ENCODE data around the gene CRYBG1.

Gene CRYBG1

GRCh38 chr6:106425382-106425781 lies 64.9 kb downstream of the CRYBG1 start:
- no peak for DNase-seq

GRCh38 chr6:106426250-106426970 lies 65.9 kb downstream of the CRYBG1 start:
- no peak for DNase-seq

DNA sequence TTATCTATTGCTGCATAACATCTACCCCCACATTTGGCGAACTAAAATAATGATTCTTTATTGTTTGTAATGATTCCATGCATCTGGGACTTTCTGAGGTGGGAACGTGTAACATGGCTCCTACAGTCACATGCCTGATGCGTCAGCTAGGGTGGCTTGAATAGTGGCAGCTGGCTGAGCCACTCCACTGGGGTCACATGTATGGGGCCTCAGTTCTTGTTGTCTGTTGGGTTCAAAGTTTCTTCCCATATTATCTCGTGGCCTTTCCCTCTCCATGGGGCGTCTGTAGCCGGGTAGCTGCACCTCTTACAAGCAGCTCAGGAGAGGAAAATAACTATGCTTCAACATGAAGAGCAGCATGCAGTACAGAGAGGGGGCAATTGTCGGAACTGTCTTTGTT lies 69.9 kb downstream of the CRYBG1 start:
- no peak for DNase-seq

DNA sequence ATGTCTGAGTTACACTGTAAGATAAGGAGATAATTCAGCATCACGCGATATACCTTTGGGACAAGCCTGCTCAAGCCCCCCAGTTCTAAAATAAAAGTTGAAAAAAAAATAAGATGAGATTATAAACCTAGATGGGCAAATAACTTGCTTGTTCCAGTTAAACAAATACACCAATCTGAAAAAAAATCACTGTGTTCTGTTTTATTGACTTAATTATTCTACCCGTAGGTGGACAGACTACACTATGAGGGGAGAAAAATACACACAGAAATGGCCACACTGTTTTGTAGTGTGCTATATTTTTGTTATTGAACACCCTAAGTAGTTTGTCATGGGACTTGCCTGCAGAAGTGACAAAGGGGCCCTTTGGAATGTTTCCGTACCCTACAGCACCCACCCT lies 70.9 kb downstream of the CRYBG1 start:
- DNase-seq, result no peak

- DNase-seq, result no peak
Measured at GRCh38 chr6:106431972-106432371, 71.5 kb downstream of the CRYBG1 start.

DNA sequence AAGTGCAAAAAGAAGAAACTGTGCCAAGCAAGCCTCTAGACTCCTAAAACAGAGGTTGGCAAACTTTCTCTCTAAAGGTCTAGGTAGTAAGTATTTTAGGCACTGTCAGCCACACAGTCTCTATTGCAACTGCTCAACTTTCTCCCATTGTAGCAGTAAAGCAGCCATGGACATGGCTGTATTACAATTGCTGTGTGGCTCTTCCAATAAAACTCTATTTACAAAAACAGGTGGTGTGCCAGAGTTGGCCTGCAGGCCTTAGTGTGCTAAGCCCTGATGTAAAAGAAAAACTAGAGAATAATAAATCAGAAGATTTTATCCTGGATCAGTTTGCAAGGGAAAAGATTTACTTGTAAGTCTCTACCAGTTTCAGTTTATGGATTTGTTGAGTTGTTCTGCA lies 74.0 kb downstream of the CRYBG1 start:
- DNase-seq, result no peak

- DNase-seq, result no peak
Measured at GRCh38 chr6:106439459-106439858, 78.9 kb downstream of the CRYBG1 start.

DNA sequence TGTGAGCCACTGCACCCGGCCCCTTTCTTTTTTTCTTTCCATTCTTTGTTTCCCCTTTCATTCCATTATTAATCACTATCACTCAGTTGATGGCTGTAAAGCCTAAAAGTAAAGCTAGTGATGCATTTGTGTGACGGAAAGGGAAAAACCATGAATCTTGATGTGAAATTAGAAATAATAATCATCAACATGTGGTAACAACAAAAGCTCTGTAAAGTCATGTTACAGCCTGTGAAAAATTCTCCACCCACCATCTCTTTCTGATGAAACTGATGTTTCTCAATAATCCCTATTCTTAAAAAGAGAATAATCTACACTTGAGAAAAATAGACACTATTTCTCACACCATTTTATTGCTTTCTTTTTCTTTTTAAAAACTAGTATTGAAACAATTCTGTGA lies 80.0 kb downstream of the CRYBG1 start:
- DNase-seq, result no peak

DNA sequence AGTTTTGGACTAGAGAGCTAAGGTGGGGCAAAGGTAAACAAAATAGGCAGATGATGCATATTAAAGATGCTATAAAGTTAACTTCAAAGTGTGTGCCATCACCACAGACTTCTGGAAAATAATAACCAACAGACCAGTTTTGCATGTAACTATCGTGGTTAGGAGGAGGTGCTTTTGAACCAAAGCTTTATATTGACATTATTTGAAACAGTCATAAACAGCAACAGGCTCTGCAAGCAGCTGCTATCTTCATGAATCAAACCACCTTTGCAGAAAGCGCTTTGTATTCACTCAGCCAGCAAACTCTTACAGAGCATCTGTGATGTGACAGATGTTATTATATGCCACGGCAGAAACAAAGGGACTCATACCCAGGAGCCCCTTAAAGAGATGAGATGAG lies 81.9 kb downstream of the CRYBG1 start:
- no peak for DNase-seq

DNA sequence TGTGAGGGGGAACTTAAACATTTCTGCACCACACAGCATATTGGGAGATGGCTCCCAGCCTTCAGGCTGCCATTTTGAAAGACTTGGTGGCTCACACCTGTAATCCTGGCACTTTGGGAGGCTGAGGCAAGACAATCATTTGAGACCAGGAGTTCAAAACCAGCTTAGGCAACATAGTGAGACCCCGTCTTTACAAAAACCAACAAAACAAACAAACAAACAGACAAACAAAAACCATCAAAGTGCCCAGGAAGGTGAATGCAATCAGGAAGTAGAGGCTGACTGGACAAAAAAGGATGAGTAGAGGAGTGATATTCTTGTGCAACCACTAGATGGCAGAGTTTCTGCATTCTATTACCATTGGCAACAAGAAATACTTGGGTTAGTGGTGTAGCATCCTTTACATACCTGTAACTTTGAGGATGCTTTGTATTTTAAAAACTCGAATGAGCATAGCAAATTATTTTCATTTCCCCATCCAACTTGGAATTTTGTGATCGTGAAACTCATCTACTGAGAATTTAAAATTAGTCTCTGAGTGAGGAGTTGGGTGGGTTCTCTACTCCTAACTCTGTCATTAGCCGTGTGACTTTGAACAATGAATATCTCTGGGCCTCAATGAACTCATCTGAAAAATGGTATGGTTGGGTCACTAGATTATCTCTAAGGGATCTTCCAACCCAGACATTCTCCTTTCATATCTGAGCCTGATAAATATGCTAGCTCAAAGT lies 84.4 kb downstream of the CRYBG1 start:
- peak; percentile 28 for DNase-seq

- DNase-seq, result no peak
Measured at GRCh38 chr6:106445508-106445878, 85.0 kb downstream of the CRYBG1 start.

DNA sequence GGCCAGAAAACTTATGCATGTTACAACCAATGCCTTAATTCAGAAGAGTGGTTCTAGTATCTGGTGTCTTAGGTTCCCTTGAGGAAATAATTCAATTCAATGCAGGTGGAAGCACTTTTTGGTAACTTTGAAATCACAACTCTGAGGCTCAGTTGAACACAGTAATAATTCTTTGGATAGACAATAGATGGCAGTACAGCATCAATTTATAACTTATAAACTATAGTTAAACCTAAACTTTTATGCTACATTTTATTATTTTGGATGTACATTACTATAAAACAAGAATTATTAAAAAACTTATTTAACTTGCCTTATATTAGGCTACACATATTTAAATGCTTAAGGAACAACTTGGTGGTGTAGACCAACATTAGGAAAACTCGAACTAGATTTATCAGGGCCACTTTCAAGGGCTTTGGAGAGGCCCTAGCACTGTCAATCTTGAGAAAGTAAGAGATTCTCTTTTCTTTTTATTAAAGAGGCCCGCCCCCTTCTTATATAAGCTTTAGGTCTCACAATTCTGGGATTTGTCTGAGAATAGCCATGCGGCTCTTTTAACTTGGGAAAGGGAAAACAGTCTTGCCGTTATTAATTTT lies 85.9 kb downstream of the CRYBG1 start:
- no peak for DNase-seq

- DNase-seq, result no peak
Measured at GRCh38 chr6:106446983-106447382, 86.5 kb downstream of the CRYBG1 start.

DNA sequence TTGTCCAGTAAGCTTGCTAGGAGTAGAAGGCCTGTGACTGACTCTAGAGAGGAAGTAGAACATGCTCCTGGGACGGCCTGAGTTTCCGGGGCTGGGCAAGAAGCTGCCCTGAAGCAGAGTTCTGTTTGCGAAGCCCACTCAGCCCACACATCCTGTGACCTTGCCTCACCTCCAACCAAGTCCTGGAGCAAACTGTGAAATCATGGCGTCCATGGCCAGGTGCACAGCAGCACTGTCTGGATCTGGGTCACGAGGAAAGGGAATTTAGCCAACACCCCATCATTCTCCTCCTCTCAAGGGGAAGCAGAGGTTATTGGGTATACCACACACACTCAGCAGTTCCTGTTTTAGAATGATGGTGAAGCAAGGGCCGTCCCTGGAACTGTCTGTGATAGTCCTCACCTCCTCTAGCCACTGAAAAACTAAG lies 87.5 kb downstream of the CRYBG1 start:
- no peak for DNase-seq

DNA sequence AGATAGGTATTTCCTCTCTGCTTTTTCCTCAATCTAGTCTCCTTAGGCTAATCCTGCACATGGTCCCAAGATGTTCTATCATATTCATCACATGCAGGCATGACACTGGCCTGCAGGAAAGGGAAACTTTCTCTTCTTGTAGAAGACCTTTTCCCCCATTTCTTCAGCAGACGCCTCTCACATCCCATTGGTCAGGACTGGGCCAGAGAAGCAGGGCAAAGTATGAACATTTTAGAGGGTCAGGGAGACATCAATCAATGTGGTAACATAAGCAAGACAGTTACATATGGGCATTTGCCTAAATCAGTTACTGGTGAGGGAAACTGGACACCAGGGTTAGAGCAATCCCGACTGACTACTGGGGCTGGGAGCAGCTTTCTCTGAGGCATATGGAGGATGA lies 90.1 kb downstream of the CRYBG1 start:
- DNase-seq, result no peak

DNA sequence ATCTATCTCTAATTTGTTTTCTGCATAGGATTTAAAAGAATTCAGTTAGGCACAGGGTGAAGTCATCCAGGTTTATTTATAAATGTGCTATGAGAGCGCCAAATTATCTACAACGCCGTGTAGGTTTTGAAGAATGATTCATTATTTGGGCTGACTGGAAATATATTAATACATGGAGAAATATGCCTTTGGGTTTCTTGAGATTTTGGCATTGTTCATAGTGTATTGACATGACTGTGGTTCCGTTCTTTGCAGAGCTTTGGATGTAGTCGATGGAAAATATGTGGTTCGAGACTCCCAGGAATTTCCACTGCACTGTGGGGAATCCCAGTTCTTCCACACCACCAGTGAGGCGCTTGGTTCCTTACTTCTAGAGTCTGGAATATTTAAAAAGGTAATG lies 90.9 kb downstream of the CRYBG1 start:
- no peak for DNase-seq

- no peak for DNase-seq
Measured at GRCh38 chr6:106452628-106453027, 92.1 kb downstream of the CRYBG1 start.

DNA sequence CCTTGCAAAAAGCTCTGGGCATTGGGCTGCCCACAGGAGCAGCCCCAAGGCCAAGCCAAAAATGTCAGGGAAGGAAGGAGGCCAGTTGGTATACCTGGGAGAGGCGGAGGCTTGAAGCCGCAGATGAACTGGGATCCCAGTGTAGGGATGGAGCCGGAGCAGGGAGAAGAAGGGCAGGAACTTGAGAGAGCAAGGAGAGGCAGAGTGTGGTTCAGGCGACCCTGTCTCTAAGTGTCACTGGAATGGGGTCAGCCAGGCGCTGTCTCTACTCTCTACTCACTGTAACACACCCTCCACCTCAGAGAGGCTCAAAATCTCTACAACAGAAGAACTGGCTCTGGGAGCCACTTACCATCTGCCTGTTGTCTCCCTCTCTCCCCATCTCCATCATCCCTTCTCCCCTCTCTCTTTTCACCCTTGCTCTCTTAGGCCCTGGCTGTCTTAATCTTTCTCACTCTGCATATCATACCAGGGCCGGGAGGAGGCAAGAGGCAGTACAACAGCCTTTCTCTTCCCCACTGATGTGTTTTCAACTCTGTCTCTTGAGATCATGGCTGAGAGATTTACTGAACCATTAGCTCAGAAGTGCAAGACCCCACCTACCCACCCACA lies 93.3 kb downstream of the CRYBG1 start:
- DNase-seq, result no peak

- no peak for DNase-seq
Measured at GRCh38 chr6:106456756-106457155, 96.2 kb downstream of the CRYBG1 start.

DNA sequence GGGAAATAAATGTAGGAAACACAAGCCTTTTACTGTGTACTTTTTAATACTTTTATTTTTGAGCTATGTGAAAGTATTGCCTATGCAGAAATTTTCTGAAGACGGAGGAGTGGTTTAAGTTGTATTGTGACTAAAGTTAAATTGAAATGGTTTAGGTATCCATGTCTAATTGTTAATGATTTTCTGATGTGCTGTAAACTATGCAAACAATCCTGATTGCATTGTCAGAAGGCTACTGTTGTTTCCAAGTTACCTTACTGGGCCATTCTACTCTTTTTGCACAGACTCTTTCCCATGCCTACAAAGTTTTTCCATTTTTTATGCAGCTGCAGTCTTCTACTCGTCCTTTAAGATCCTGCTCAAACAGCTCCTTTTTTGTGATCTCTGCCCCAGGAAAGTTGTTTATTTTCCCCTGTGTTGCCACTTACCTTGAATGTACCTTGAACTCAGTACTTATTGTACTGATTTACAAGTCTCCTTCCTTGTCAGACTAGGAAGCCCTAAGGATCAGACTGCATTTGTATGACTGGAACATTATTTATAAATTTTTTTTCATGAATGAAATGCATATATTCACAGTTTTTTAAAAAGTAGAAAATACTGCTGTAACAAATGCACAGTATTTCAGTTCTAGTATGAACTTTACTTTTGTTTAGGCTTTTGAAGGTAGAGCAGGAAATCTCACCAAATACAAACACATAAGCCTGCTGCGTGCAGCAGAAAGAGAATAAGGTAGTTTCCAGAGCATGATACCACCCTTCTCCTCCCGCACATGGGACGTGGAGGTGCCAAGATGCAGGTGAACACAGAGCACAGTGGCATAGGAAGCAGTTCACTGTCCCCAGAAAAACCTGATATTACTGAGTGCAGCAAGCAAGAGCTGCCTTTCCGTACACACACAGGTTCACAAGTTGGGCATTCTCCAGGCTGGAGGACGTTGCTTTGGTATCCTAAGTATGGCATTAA lies 97.8 kb downstream of the CRYBG1 start:
- no peak for DNase-seq

- DNase-seq, result no peak
Measured at GRCh38 chr6:106460481-106460880, 100.0 kb downstream of the CRYBG1 start.

DNA sequence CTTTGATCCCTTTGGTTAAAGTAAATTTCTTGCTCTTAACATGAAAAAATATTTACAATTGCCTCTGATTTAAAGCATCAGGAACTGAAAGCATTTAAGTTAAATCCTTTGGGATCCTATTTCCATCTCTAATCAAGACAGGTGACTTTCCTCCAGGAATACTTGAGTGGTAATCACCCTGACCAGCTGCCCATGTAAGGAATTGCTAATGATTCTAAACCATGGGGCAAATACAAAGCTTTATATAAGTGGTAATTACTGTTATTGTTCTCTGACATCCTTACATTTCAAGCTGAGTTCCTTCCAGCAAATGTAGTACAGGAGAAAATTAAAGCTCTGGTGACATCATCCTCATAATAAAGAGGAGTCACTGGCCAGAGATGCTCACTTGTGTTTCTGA lies 100.6 kb downstream of the CRYBG1 start:
- DNase-seq, result no peak

Measured in NCI-H1048 (cell line).